HepG2 (cell line): ENCODE results near the gene RDH13.

Source experiments
- ATF1 ChIP-seq: IDR thresholded peaks from 2 replicates; pipeline ENCODE4 v1.6.1; 2016; ENCODE audit warnings: mild to moderate bottlenecking, control low read depth
- CTCF ChIP-seq: sonication (generic); formaldehyde crosslinking; IDR thresholded peaks from 2 replicates; pipeline ENCODE4 v1.5.0; 2020; ENCODE audit warnings: mild to moderate bottlenecking, missing genetic modification reagents, moderate library complexity
- RAD21 ChIP-seq: fragments of 450-650 bp; formaldehyde crosslinking; IDR thresholded peaks from 2 replicates; pipeline ENCODE4 v1.5.0; 2020; ENCODE audit warnings: mild to moderate bottlenecking
- TBP ChIP-seq: sonication (generic); formaldehyde crosslinking; IDR thresholded peaks from 2 replicates; pipeline ENCODE4 v1.5.0; 2020; ENCODE audit warnings: missing genetic modification reagents
- ZNF749 ChIP-seq: sonication (generic); formaldehyde crosslinking; IDR thresholded peaks from 2 replicates; pipeline ENCODE4 v1.8.0; 2022; ENCODE audit warnings: mild to moderate bottlenecking, missing genetic modification reagents, moderate library complexity, borderline replicate concordance

- TF ChIP-seq RAD21 (CRISPR knock-in tag) = no peak
- no peak for TF ChIP-seq CTCF (CRISPR knock-in tag)
- no peak for TF ChIP-seq TBP
- TF ChIP-seq ZNF749 (CRISPR knock-in tag) = no peak; the same call in 1 of the 2 replicates
- TF ChIP-seq ATF1 (CRISPR knock-in tag) = no peak; the same call in 1 of the 2 replicates
These were observed 520 bp upstream of the RDH13 start for GRCh38 chr19:55063492-55063843.
